Stimulated activated CD4-positive, alpha-beta T cell treated with anti-CD3 and anti-CD28 coated beads, Interleukin-1b, Interleukin-23, amount 100 ng/mL, for 24 hours (primary cell): ENCODE results near the gene WSCD1.

ENCODE experiments used
- DNase-seq, 4 experiments: peaks; one replicate each; pipeline ENCODE4 v3.0.0-alpha.2; 2020; ENCODE audit warnings: low read depth in 4 of 4, low spot score in 1 of 4

WSCD1 gene

DNA sequence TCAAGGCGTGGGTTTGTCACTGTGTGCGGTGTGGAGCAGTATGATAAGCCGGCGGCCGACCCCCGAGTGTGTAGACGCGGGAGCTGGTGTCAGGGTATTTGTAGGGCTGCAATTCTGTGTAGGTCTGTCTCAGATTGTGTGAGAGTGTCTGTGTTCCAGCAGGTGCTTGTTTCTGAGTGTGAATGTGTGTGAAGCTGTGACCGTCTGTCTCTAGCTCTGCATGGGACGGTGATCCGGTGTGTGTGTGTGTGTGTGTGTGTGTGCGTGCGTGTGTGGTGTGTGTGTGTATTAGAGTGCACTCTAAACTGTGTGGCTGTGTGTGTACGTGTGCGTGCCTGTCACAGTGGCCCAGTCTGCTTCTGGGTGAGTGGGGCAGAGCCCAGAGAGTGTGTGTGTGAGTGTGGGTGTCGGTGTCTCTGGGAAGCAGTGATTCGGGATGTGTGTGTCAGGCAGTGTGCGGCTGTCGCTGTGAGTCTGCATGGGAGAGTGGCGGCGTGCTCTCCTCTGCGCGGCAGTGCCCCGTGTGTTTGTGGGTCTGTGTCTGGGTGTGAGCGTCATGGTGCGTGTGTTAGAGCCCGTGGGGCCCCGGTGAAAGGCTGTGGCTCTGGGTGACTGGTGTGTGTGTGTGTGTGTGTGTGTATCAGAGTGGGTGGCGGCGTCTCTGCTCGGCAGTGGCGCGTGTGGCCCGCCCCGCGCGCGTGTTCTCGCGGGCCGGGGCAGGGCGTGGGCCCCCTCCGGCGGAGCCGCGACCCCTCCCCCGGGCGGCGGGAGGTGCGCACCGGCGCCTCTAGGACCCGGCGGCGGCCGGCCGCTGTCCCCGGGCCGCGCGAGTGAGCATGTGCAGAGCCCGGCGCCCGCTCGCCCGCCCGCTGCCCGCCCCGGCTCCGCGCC lies at the start of gene WSCD1:
Gene WSCD1 (plus strand): TSS at position 841 of the 891 bp plus-strand sequence. CDS start 10,280 bp downstream, outside the sequence.
- no peak for DNase-seq

GRCh38 chr17:6021011-6021400 lies 49.2 kb upstream of the WSCD1 start:
- no peak for DNase-seq

- DNase-seq, result no peak
Measured at GRCh38 chr17:6021627-6022026, 48.6 kb upstream of the WSCD1 start.

- DNase-seq, result no peak
Measured at GRCh38 chr17:6023036-6023831, 46.9 kb upstream of the WSCD1 start.

GRCh38 chr17:6024576-6024975 lies 45.6 kb upstream of the WSCD1 start:
- no peak for DNase-seq

GRCh38 chr17:6027342-6028024 lies 42.7 kb upstream of the WSCD1 start:
- no peak for DNase-seq

DNA sequence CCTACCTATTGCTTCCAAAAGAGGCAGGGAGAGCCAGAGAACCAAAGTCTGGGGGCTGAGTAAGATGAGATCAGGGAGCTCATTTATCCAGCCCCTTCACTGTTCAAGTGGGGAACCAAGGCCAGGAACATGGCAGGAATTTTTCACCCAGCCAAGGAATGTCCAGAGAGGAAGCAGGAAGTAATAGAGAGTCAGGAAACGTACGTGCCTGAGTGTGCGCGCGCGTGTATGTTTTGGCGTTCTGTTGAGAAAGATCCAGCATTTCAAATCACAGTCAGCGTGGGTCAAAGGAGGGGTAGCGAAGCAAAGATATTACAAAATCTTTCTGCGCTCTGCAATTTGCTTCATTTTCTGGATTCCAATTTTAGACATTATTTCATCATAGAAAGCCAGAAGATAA lies 41.9 kb upstream of the WSCD1 start:
- no peak for DNase-seq

DNA sequence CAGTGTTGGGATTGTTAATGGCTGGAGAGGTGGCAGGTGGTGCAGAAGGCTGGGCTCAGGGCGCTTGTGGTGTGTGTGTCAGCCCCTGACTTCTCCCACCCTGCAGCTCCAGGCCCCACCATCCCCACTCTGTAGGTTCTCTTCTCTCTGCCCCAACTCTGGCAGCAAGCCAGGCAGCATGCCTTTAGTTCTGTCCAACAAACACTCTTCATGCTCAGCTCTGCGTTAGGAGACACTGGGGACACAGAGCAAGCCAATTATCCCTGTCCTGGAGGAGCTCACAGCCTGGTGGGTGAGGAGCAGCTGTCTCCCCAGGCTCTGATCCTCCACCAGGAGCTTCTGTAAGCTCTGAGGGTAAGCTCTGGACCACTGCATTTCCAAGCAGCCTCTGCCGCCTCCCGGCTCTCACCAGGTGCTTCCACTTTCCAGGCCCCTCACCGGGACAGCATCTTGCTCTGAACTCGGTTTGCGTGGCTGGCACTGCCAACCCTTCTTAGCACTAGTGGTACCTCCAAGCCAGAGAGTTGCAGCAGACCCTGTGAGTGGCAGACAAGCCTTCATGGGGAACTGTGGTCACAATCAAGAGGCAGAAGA lies 34.3 kb upstream of the WSCD1 start:
- DNase-seq, result no peak

GRCh38 chr17:6040504-6040903 lies 29.7 kb upstream of the WSCD1 start:
- DNase-seq, result no peak

- DNase-seq, result no peak
Measured at GRCh38 chr17:6041246-6041645, 28.9 kb upstream of the WSCD1 start.

DNA sequence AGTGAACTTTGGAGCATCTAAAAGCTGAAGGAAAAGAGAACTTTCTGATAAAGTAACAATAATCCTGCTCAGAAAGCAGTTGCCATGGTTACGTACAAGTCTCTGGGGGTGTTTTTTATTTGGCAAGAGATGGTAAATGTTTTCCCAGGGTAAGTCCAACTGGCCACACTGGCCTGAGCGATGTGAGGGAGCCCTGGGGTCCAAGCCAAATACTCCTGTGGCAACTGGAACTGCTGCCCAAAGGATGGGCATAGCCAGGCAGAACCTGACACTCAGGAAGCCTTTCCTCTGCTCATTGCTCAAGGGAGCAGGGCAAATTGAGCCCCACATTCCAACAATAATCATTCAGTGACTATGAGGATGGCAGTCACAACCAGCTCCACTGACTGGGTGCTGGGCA lies 26.8 kb upstream of the WSCD1 start:
- no peak for DNase-seq

GRCh38 chr17:6044261-6044660 lies 25.9 kb upstream of the WSCD1 start:
- no peak for DNase-seq

DNA sequence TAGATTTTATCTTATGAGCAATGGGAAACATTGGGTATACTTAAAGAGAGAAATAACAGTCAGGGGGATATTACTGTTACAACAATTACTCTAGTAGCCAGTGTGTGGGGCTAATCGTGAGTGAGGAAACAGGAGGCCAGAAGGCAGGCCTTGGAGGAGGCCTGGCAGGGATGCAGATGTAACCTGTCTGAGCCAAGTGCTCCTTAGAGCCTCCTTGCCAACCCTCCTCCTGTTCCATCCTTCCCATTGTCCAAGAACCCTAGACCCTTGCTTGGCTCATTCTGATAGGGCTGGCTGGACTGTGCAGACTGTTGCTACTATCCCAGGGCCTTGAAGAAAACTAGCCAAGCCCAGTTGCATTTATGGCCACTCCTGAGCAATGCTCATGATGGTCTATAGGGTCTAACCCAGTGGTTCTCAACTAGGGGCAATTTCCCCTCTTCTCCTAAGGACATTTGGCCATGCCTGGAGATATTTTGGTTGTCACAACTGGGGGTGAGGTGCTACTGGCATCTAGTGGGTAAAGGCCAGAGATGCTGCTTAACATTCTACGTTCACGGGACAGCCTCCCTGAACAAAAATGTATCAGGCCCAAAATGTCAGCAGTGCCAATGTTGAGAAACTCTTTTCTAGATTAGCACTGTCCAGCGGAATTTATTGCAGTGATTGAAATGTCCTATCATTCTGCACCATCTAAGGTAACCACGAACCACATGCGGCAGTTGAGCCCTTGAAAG lies 24.4 kb upstream of the WSCD1 start:
- DNase-seq, result no peak

- no peak for DNase-seq
Measured at GRCh38 chr17:6046431-6046830, 23.7 kb upstream of the WSCD1 start.

DNA sequence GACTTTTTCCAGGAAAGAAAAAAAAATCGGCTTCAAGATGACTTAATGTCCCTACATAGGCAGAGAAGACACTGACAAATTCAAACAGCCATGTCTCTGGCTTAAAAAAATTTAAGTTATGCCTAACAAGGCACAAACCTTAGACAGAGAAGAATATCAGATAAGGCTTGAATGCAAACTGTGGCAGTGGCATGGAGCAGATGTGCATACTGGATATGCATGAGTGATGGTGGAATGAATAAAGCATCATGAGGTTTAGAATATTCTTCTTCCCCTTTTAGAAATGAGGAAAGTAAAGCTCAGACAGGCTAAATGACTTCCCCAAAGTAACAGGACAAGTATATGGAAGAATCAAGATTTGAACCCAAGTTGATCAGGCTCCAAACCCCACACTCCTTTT lies 23.2 kb upstream of the WSCD1 start:
- no peak for DNase-seq

GRCh38 chr17:6047966-6048365 lies 22.2 kb upstream of the WSCD1 start:
- no peak for DNase-seq

- no peak for DNase-seq
Measured at GRCh38 chr17:6048486-6048885, 21.7 kb upstream of the WSCD1 start.

- DNase-seq, result no peak
Measured at GRCh38 chr17:6052926-6053325, 17.3 kb upstream of the WSCD1 start.

- DNase-seq, result no peak
Measured at GRCh38 chr17:6054372-6054771, 15.8 kb upstream of the WSCD1 start.

DNA sequence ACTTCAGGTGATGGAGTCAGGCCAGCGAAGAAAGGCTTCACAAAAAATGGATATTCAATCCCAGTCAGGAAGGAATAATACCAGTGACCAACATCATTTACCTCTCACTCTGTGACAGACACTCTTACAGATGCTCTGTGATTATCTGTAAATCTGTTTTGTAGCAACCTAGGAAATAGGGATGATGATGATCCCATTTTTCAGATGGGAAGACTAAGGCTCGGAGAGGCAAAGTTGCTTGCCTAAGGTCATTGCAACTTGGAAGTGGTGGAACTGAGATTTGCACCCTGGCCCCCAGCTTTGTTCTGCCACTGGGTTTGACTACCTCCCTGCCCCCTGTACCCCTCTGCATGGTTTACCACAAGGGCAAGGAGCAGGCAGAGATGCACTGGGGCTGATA lies 14.1 kb upstream of the WSCD1 start:
- DNase-seq, result no peak

- DNase-seq, result no peak
Measured at GRCh38 chr17:6057562-6057961, 12.6 kb upstream of the WSCD1 start.
